IMR-90 (cell line): Measurements from ENCODE around the gene SLAMF6.

Experiments used
- CTCF ChIP-seq: conservative IDR thresholded peaks from 2 replicates; pipeline ENCODE4 v1.5.1; 2012; ENCODE audit warnings: mild to moderate bottlenecking, low read depth, low read length, improper control_type of control experiment
- ELK1 ChIP-seq: fragments of 150-350 bp; IDR thresholded peaks from 2 replicates; pipeline ENCODE4 v1.6.1; 2016; ENCODE audit warnings: low read depth, mild to moderate bottlenecking, low read length, moderate library complexity, borderline replicate concordance
- POLR2A ChIP-seq: IDR thresholded peaks from 2 replicates; pipeline ENCODE4 v1.6.1; 2012; ENCODE audit warnings: mild to moderate bottlenecking, low read depth, low read length

GRCh38 chr1:160486453-160486852 is 36.6 kb downstream of the SLAMF6 start:
- no peak for TF ChIP-seq CTCF
- TF ChIP-seq ELK1 = no peak
- TF ChIP-seq POLR2A = no peak
